ENCODE measurements around the gene CDH12.

CDH12 gene

DNA sequence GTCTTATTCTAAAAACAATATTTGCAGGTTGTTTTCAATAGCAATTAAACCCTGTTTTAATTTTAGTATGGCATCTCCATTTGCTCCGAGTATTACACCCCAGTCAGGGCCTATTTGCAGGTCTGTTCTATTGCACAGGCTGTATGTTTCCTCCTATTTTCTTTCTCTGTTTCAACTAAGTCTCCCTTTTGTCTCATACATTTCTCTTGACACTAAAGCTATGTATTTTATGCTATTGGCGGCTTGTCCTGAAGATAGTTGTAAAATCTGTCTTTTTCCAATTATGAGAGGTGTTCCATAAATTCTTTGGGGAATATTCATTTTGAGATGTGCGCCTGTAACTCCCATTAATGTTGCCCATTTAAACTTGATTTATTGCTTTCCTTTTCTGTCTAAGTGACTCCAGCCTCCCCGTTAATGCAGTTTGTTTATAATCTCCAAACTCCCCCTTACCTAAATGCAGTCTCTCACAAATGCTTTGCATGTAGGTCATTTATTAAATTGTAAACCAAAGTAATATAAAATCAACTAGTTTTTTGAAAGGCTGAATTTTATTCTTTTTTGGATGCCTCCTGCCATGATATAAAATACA lies 262.4 kb downstream of the CDH12 start:
- Histone ChIP-seq H3K27me3 (ENCODE audit: low read depth, low read length) (no peaks in the 10 kb centered on the region), H3K79me2 (ENCODE audit: low read length) (no peaks in the 10 kb centered on the region), H3K27ac (ENCODE audit: low read length) (no peak overlapping the region; the same call in 1 of the 2 replicates), H3K4me1 (ENCODE audit: low read length) (peaks cover 42% of the 10 kb centered on the region), H3K4me2 (ENCODE audit: low read length) (peak overlapping the region; percentile 26; the same call in 1 of the 2 replicates), H3K36me3 (replicated peaks; ENCODE audit: low read depth, low read length) (no peaks in the 10 kb centered on the region), H3K4me3 (ENCODE audit: low read length) (no peak overlapping the region), H2AFZ (ENCODE audit: low read depth, low read length) (no peak overlapping the region), H3K9me3 (ENCODE audit: insufficient read depth, low read length) (no peaks in the 10 kb centered on the region), H3K9ac (ENCODE audit: low read length) (no peak overlapping the region), H4K20me1 (ENCODE audit: insufficient read depth, low read length) (no peaks in the 10 kb centered on the region)
- TF ChIP-seq EZH2phosphoT487 (IDR thresholded peaks at IDR 0.05; ENCODE audit: low read depth) (no peak), CTCF (IDR thresholded peaks at IDR 0.05; ENCODE audit: low read depth, low read length) (no peak)

GRCh38 chr5:22577711-22578110 lies 275.4 kb downstream of the CDH12 start:
- H3K4me2 ChIP-seq (ENCODE audit: low read length), result no peak overlapping the region
- H3K4me1 ChIP-seq (ENCODE audit: low read length), result 0 out of 2 replicates have a peak, but pooled peaks cover 3% of the 10 kb centered on the region
- no peak overlapping the region for H2AFZ ChIP-seq (ENCODE audit: low read depth, low read length)
- H3K36me3 ChIP-seq (replicated peaks; ENCODE audit: low read depth, low read length), result no peaks in the 10 kb centered on the region
- no peaks in the 10 kb centered on the region for H4K20me1 ChIP-seq (ENCODE audit: insufficient read depth, low read length)
- no peak overlapping the region for H3K27ac ChIP-seq (ENCODE audit: low read length)
- no peaks in the 10 kb centered on the region for H3K9me3 ChIP-seq (ENCODE audit: insufficient read depth, low read length)
- H3K9ac ChIP-seq (ENCODE audit: low read length), result no peak overlapping the region
- no peaks in the 10 kb centered on the region for H3K79me2 ChIP-seq (ENCODE audit: low read length)
- no peak for TF ChIP-seq EZH2phosphoT487 (IDR thresholded peaks at IDR 0.05; ENCODE audit: low read depth)
- no peak for TF ChIP-seq CTCF (IDR thresholded peaks at IDR 0.05; ENCODE audit: low read depth, low read length)
- H3K4me3 ChIP-seq (ENCODE audit: low read length), result no peak overlapping the region
- no peaks in the 10 kb centered on the region for H3K27me3 ChIP-seq (ENCODE audit: low read depth, low read length)

GRCh38 chr5:22577006-22577405 lies 276.1 kb downstream of the CDH12 start:
- H3K27me3 ChIP-seq (ENCODE audit: low read depth, low read length), result no peaks in the 10 kb centered on the region
- H4K20me1 ChIP-seq (ENCODE audit: insufficient read depth, low read length), result no peaks in the 10 kb centered on the region
- no peaks in the 10 kb centered on the region for H3K79me2 ChIP-seq (ENCODE audit: low read length)
- H3K36me3 ChIP-seq (replicated peaks; ENCODE audit: low read depth, low read length), result no peaks in the 10 kb centered on the region
- H3K4me2 ChIP-seq (ENCODE audit: low read length), result no peak overlapping the region
- H3K9me3 ChIP-seq (ENCODE audit: insufficient read depth, low read length), result no peaks in the 10 kb centered on the region
- 0 out of 2 replicates have a peak, but pooled peaks cover 3% of the 10 kb centered on the region for H3K4me1 ChIP-seq (ENCODE audit: low read length)
- no peak overlapping the region for H2AFZ ChIP-seq (ENCODE audit: low read depth, low read length)
- no peak for TF ChIP-seq EZH2phosphoT487 (IDR thresholded peaks at IDR 0.05; ENCODE audit: low read depth)
- TF ChIP-seq CTCF (IDR thresholded peaks at IDR 0.05; ENCODE audit: low read depth, low read length), result no peak
- H3K27ac ChIP-seq (ENCODE audit: low read length), result no peak overlapping the region
- no peak overlapping the region for H3K4me3 ChIP-seq (ENCODE audit: low read length)
- H3K9ac ChIP-seq (ENCODE audit: low read length), result no peak overlapping the region

GRCh38 chr5:22572941-22573340 lies 280.2 kb downstream of the CDH12 start:
- TF ChIP-seq EZH2phosphoT487 (IDR thresholded peaks at IDR 0.05; ENCODE audit: low read depth), result no peak
- no peak for TF ChIP-seq CTCF (IDR thresholded peaks at IDR 0.05; ENCODE audit: low read depth, low read length)
- no peaks in the 10 kb centered on the region for H3K4me1 ChIP-seq (ENCODE audit: low read length)
- H3K27me3 ChIP-seq (ENCODE audit: low read depth, low read length), result no peaks in the 10 kb centered on the region
- H3K4me3 ChIP-seq (ENCODE audit: low read length), result no peak overlapping the region
- H2AFZ ChIP-seq (ENCODE audit: low read depth, low read length), result no peak overlapping the region
- H3K27ac ChIP-seq (ENCODE audit: low read length), result no peak overlapping the region
- no peaks in the 10 kb centered on the region for H4K20me1 ChIP-seq (ENCODE audit: insufficient read depth, low read length)
- H3K9me3 ChIP-seq (ENCODE audit: insufficient read depth, low read length), result no peaks in the 10 kb centered on the region
- H3K4me2 ChIP-seq (ENCODE audit: low read length), result no peak overlapping the region
- H3K9ac ChIP-seq (ENCODE audit: low read length), result no peak overlapping the region
- H3K79me2 ChIP-seq (ENCODE audit: low read length), result no peaks in the 10 kb centered on the region
- no peaks in the 10 kb centered on the region for H3K36me3 ChIP-seq (replicated peaks; ENCODE audit: low read depth, low read length)
